Femur (tissue), 1 donor: Measurements from ENCODE around the gene PINK1.

Experiments used
- DNase-seq: peaks from one replicate; pipeline ENCODE4 v3.0.0-alpha.2; 2017

The PINK1 gene

DNA sequence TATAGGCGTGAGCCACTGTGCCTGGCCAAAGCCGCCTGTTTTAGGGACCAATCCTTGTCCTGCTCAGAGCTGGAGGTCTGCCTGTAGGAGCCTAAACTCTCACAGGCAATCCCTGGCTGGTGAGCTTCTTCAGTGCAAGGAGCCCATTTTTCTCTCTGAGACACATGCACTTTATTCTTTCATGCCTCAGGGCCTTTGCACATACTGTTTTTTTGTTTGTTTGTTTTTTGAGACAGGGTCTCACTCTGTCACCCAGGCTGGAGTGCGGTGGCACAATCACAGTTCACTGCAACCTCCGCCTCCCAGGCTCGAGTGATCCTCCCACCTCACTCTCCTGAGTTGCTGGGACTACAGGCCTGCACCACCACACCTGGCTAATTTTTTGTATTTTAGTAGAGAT, 21.6 kb upstream of the PINK1 start:
- no peak for DNase-seq

DNA sequence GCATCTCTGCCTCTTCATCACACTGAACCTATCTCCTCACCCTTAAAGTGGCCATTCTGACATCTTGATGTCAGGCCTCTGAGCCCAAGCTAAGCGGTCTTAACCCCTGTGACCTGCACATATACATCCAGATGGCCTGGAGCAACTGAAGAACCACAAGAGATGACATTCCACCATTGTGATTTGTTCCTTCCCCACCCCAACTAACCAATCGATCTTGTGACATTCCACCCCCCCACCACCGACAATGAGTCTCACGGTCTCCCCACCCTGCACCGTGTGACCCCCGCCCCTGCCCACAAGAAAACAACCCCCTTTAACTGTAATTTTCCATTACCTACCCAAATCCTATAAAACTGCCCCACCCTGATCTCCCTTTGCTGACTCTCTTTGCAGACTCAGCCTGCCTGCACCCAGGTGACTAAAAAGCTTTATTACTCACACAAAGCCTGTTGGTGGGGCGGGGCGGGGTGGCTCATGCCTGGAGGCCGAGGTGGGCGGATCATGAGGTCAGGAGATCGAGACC, 21.0 kb upstream of the PINK1 start:
- no peak for DNase-seq

DNA sequence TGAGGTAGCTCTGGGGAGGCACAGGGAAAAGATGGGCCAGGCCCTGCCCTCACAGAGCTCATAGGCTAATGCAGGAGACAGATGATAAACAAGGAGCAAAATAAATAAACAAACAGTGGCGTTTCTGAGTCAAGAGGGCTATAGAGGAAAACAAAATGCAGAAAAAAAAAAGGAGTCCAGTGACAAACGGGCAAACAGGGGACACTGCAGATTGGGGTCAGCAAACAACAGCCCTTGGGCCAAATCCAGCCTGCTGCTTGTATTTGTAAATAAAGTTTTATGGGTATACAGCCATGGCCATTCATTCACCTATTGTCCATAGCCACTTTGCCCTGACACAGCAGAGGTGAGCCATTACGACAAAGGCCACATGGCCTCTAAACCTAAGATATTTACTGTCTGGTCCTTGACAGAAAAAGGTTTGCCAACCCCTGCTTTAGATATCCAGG, 19.1 kb upstream of the PINK1 start:
- no peak for DNase-seq

DNA sequence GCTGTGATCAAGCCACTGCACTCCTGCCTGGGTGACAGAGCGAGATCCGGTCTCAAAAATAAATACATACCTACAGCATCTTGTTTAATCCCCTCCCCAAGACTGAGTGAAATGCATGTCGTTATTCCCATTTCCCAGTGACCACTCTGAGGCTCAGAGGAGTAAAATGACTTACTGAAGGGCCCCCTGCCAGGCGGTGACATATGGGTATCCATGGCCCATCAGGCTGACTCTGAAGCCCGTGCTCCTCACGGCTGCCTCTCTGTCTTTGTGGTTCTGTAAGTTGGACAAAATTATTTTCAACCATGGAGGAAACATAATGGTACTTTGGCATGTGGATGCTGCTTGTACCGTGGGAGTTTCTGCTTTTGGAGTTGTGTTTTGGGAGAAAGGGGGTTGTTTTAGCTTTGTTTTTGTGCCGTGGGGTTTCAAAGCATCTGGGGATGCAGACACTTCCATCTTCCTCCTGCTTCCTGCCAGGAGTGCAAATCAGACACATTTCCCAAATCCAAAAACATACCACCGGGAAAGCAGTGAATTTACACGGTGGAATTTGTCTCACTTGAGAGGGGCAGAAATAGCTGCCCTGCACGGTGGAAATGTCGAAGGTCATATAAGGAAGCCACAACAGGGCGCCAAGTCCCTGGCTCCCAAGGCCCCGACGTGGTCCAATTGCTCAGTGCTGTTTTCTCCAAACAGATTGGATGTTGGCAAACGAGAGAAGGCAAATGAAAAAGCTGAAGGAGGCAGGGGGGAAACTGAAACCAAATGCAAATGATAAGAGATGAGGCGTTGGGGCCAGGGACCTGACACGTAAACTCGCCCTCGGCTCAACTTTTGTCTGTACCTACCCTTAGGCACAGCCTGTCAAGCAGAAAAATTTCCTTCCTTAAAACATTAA, 17.1 kb upstream of the PINK1 start:
- DNase-seq: no peak

DNA sequence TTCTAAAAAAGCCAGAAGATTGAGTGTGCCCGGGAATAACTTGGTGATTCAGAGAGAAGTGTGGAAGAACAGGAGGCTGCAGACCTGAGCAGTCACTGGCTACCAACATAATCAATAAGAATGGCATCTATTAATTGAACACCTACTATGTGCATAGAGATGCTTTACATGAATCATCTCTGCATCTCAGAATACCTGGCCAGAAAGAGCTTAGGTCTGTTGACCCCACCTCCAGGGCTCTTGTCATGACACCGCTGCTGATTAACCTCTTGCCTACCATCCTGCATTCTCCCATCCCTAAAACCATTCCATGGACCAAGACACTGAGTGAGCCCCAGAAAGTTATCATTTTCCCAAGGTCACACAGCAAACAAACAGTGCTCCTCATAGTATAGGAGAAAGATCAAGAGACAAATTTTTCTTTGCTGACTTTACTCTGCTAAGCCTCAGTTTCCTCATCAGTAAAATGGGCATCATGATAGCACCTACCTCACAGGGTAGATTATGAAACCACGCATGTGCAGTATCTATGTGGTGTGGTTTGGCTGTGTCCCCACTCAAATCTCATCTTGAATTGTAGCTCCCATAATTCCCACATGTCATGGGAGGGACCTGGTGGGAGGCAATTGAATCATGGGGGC, 16.3 kb upstream of the PINK1 start:
- no peak for DNase-seq

DNA sequence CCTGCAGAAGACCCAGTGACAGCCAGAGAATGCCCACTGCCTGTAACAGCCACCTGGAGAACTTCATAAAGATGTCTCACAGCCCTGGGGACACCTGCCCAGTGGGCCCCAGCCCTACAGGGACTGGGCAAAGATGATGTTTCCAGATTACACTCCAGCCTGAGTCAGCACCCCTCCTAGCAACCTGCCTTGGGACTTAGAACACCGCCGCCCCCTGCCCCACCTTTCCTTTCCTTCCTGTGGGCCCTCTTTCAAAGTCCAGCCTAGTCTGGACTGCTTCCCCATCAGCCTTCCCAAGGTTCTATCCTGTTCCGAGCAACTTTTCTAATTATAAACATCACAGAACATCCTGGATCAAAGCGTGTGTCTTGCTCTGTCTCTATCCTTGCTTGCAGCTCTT, 14.7 kb upstream of the PINK1 start:
- DNase-seq: no peak

DNA sequence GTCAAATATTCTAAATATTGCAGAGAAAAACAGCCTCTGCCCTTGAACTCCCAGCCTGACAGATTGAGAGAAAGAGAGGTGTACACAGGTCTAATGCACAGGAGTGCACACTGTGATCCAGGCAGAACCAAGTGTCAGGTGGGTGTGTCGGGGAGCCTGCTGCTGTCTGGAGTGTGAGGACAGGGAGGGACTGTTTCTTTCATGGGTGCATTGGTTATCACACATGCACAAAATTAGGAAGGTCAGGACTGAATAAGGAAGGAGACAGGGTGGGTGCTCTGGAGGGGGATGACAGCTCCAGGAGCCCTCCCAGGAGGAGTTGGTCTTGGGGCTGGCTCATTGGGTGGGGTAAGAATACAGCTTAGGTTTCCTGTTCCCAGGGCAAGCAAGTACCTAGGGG, 13.3 kb upstream of the PINK1 start:
- DNase-seq: no peak

DNA sequence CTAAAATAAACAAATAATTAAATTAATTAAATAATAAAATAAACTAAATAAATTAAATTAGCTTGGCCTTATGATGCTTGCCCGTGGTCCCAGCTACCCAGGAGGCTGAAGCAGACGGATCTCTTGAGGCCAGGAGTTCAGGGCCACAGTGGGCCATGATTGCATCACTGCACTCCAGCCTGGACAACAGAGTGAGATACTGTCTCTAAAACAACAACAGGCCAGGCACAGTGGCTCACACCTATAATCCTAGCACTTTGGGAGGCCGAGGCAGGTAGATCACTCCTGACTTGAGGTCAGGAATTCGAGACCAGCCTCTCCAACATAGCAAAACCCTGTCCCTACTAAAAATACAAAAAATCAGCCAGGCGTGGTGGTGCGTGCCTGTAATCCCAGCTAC, 12.2 kb upstream of the PINK1 start:
- DNase-seq: no peak

DNA sequence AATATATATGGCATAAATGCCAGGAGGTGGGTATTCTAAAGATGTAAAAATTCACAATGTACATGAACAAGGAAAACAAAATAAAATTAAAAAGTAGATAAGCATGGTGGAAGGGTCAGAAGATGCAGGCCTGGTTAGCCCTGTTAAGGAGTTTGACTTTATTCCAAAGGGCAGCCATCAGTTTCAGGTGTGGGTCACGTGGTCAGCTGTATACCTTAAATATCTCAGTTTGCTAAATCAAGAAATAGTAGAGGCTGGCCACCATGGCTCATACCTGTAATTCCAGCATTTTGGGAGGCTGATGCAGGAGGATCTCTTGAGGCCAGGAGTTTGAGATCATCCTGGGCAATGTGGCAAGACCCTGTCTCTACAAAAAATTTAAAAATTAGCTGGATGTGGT, 8.5 kb upstream of the PINK1 start:
- DNase-seq: no peak

DNA sequence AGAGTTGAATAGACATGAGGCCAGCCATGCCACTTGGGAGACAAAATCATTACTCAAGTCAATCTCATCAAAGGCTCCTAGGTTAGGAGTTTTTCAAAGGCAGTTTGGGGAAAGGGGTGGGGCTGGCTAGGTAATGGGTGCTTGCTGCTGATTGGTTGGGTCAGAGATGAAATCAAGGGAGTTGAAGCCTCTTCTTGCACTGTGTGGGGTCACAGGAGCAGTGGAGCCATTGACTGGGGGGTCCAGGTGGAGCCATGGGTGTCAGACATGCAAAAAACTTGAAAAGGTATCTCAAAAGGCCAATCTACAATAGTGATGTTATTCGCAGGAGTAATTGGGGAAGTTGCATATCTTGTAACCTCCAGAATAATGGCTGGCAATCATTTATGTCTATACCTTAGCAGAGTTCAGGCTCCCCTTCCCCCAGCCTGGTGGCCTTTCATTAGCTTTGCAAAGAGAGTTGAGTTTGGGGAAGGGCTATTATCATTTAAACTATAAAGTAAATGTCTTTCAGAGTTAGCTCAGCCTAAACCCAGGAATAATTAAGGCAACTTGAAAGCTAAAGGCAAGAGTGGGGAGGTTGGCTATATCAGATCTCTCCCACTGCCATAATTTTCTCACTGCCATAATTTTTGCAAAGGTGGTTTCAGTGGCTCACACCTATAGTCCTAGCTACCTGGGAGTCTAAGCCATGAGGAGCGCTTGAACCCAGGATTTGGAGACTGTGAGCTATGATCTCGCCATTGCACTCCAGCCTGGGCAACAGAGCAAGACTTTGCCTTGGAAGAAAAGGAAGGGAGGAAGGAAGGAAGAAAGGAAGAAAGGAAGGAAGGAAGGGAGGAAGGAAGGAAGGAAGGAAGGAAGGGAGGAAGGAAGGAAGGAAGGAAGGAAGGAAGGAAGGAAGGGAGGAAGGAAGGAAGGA, 7.8 kb upstream of the PINK1 start:
- DNase-seq: no peak

DNA sequence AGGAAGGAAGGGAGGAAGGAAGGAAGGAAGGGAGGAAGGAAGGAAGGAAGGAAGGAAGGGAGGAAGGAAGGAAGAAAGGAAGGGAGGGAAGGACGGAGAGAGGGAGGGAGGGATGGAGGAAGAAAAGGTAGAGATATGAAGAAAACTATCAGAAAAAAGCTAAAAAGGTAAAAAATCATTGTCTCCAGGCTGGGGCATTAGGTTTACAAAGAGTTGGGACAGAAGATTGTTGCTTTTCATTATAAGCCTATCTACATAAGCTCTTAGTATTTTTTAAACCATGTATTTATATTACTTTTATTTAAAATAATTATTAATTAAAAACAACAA, 7.2 kb upstream of the PINK1 start:
- DNase-seq: no peak

DNA sequence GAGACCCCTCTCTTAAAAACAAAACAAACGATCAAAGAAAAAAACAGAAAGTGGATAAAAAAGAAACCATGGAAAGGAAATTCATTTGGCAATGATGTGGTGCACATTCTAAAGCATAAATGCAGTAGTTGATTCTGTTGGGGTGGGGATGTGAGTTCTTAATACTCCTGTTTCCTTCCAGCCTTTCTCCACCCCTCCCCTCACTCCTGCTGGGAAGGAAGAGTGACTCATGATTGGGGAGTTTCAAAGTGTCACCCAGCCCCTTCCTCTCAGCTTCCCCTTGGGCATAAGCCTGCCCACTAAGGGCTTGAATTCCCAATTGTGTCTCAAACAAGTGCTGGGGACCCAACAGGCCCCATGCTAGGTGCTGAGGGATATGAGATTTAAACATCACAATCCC, 6.7 kb upstream of the PINK1 start:
- DNase-seq: no peak

DNA sequence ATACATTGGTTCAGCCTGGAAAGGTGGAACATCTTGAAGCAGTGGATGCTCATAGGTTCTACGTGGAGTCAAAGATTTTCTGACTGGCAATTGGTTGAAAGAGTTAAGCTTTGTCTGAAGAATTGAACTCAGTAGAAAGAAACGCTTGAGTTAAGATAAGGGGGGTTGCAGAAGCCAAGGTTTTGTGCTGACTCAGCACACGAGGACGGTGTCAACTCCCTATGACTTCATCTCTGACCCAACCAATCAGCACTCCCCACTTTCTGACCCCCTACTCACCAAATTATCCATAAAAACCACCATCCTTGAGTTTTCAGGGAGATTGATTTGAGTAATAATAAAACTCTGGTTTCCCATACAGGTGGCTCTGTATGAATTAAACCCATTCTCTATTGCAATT, 2.5 kb upstream of the PINK1 start:
- no peak for DNase-seq

DNA sequence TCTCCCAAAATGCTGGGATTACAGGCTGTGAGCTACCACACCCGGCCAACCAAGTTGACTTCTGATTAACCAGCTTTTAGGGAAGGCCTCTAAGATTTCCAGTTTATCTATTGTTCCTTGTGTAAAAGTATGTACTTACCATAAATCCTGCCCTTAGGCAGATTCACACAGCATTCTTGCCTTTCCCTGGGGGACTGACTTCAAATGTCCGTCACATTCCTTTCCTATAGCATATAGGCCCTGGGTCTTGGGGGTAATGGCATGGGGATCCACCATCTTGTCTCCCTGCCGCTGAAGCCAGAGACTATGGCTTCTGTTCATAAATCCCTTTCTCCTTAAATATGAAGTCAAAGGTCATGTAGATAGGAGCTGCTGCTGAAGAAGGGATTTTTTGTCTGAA, 872 bp upstream of the PINK1 start:
- no peak for DNase-seq

DNA sequence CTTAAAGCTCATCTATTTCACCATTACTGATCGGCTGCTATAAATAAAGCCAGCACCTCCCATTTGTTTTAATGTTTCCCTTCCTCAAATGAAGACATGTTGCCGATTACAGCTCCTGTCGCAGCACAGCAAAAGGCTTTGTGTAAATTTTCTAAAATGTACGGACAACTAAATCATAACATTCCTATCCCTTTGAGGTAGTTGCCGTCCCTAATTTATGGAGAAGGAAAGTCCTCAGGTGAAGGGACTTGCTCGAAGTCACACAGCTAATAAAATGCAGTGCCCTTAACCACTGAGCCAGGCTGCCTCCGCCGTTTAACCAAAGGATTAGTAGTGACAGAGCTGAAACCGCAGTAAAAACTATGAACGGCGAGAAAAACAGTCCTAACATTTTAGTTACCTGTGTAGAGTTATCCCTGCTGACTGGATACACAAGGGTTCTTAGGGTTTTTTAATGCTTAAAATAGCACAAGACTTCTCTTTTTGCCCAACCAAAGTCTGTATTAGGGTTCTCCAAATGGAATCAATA, 871 bp downstream of the PINK1 start:
- DNase-seq: no peak

DNA sequence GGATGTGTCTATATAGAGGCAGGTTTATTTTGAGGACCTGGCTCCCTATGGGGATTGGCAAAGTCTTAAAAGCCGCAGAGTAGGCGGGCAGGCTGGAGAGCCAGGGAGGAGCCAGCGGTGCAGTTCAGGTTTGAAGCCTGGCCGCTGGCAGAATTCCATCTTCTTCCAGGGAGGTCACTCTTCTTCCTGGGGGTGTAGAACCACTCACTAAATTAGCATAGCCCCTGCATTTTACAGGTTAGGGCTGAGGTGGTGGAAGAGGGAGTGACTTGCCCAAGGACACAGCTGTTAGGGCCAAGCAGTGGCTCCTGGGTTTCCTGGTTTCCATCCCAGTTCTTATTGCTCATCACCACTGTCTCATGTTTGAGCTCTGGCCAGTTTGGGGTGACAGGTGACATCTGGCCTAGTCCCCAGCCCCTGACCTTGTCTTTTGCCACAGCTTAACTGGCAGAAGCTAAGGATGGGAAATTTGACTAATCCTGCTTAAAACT, 1.4 kb downstream of the PINK1 start:
- DNase-seq: peak; percentile 55

DNA sequence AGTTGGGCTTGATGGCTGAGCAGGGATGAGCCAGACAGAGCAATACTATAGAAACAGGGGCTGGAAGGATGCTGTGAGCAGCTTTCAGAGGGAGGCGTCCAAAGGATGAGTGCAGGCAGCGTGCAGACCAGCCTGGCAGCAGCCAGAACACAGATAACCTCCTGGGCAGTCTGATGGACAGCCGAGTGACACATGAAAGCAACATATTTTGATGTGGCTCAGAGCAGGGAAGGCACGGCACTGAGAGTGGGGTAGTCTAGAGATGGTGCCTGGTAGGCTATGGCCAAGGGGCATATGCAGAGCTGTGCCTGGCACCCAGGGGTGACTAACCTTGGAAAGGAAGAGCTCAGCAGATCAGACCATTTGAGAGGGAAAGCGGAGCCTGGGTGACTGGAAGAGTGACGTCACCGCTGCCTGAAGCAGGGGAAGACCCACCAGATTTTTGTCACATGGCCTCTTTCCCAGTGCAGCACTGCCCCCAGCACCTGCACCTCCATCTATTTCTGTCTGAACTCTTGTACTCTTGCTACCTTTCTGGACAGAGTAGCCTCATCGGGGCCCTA, 3.6 kb downstream of the PINK1 start:
- DNase-seq: no peak

DNA sequence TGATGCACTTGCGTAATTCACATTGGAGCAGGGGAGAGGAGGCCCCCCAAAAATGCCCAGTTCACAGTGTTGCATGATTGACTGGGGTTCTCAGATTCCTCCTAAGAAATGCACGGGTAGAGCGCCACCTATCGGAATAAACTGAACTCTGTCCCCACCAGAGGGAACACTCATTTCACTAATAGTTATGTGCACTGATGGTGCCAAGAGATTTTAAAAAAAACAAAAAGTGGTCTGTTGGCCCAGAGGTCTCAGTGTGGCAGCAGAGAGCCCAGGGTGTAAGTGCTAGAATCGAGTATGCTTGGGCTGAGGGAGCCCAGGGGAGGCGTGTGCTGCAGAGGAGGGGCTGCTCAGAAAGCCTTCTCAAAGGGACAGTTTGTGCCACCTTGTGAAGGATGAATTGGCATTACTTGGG, 6.9 kb downstream of the PINK1 start:
- DNase-seq: peak; percentile 62

DNA sequence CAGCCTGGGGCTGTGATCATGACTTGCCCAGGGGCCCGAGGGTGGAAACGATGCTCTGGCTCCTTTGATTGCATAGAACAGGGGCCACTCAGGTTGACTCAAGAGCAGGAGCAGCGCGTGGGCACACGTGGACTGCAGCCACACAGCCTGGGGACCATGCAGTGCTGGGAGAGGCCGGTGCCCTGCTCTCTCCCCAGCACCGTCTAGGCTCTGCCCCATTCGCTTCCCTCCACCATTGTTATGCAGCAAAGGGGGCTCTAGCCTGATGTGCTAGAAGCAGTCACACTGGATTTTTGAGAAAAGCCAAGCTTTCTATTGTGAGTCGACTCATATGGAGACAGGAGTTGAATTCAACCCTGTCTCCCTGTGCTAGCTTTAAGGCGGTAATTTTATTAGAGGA, 8.7 kb downstream of the PINK1 start:
- DNase-seq: no peak

DNA sequence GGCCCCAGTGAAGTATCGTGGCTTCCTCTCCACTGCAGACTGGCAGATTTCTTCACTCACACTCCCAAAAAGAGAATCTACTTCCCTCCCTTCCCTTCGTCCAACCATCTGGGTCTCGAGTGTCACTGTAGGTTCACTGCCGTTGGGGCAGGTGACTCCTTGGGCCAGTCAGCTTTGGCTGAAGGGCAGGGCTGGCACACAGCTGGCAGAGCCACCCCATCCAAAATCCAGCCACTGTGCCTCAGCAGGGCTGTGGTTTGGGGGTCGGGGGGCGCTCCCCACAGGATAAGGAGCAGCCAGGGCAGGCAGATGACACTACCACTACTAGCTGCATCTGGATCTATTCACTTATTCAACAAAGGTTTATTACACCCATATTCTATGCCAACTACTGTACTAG, 9.8 kb downstream of the PINK1 start:
- DNase-seq: no peak

DNA sequence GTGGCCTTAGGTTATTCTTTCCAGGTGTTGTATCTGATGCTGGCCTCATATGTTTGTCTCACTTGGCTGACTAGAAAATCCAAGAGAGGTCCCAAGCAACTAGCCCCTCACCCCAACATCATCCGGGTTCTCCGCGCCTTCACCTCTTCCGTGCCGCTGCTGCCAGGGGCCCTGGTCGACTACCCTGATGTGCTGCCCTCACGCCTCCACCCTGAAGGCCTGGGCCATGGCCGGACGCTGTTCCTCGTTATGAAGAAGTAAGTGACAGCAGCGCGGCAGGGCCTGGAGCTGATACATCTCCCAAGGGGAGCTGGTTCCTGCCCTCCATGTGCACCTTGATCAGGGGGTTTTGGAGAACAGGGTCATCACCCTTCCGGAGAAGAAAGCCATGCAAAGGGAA, 11.2 kb downstream of the PINK1 start:
- DNase-seq: no peak

DNA sequence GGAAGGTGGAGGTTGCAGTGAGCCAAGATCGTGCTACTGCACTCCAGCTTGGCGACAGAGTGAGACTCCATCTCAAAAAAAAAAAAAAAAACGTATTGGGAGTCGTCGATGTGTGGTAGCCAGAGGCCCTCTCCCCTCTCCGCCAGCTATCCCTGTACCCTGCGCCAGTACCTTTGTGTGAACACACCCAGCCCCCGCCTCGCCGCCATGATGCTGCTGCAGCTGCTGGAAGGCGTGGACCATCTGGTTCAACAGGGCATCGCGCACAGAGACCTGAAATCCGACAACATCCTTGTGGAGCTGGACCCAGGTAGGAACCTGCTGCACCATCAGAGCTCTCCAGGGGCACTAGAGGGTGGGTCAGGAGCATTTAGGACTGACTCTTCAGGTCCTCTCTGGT, 12.2 kb downstream of the PINK1 start:
- DNase-seq: no peak

DNA sequence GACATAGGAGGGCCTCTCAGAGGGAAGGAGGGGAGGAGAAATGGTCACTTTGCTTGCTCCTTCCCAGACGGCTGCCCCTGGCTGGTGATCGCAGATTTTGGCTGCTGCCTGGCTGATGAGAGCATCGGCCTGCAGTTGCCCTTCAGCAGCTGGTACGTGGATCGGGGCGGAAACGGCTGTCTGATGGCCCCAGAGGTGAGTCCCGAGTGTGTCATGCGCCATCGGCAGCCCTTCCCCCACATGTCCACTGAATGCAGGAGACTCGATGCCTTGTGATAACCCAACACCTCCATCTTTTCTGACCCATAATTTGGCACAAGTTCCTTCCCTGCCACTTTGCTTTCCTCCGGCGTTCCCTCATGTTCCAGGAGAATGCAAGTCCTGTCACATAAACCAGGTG, 15.2 kb downstream of the PINK1 start:
- DNase-seq: no peak
